Natural killer cell (primary cell): ENCODE results near the gene TCTN3. TPM values are rescaled to one million over a fixed set of nuclear protein-coding genes. Genes with fewer than 3 reads are reported as not detected.

Experiments
- ATAC-seq, 3 donors: fragments of 150-1000 bp in 2 of 3; fragments of 200-7000 bp in 1 of 3; cut with Tn5 transposase; 1 replicate in 1 of 3; 2 replicates in 2 of 3; pipeline ENCODE4 v1.10.0; 2021; ENCODE audit warnings: mild to moderate bottlenecking in 2 of 3, moderate library complexity in 2 of 3
- DNase-seq, 2 donors: peaks; one replicate each; pipeline versions ENCODE4 v3.0.0 to v3.0.0-alpha.2; 2013 to 2021; ENCODE audit warnings: mixed read lengths in 1 of 2
- H3K27ac ChIP-seq: one replicate; pipeline ENCODE4 v1.5.1; 2013; ENCODE audit warnings: mild to moderate bottlenecking, low read length
- H3K27me3 ChIP-seq: one replicate; pipeline ENCODE4 v1.6.1; 2013; ENCODE audit warnings: low read length; ENCODE audit not compliant: control insufficient read depth, insufficient read depth
- H3K36me3 ChIP-seq: one replicate; pipeline ENCODE4 v1.6.1; 2013; ENCODE audit warnings: low read length; ENCODE audit not compliant: control insufficient read depth, insufficient read depth
- H3K4me1 ChIP-seq: one replicate; pipeline ENCODE4 v1.6.1; 2013; ENCODE audit warnings: low read length; ENCODE audit not compliant: control insufficient read depth, insufficient read depth
- H3K4me3 ChIP-seq: one replicate; pipeline ENCODE4 v1.5.1; 2013; ENCODE audit warnings: low read length
- H3K9me3 ChIP-seq: one replicate; pipeline ENCODE4 v1.6.1; 2013; ENCODE audit warnings: low read length; ENCODE audit not compliant: control insufficient read depth, insufficient read depth
- H3K27ac Mint-ChIP-seq, 2 donors: one replicate each; pipeline ENCODE4 v1.8.0; 2022; ENCODE audit warnings: mild to moderate bottlenecking in 2 of 2, mixed read lengths in 2 of 2, moderate library complexity in 1 of 2
- H3K27me3 Mint-ChIP-seq, 2 donors: one replicate each; pipeline ENCODE4 v1.8.0; 2022; ENCODE audit warnings: low read depth in 2 of 2, mixed read lengths in 2 of 2
- H3K36me3 Mint-ChIP-seq: one replicate; pipeline ENCODE4 v1.8.0; 2022; ENCODE audit warnings: mixed read lengths
- H3K4me1 Mint-ChIP-seq, 2 donors: one replicate each; pipeline ENCODE4 v1.8.0; 2022; ENCODE audit warnings: mixed read lengths in 2 of 2
- H3K4me3 Mint-ChIP-seq: one replicate; pipeline ENCODE4 v1.8.0; 2022; ENCODE audit warnings: mild to moderate bottlenecking, moderate library complexity, mixed read lengths
- H3K9me3 Mint-ChIP-seq, 2 donors: one replicate each; pipeline ENCODE4 v1.8.0; 2022; ENCODE audit warnings: mixed read lengths in 2 of 2
- WGBS: methylation state at CpG from one replicate; pipeline ENCODE4 v1.1.7; 2013; ENCODE audit warnings: missing lambda C conversion rate; ENCODE audit not compliant: insufficient coverage; 5-methylcytosine and 5-hydroxymethylcytosine counted together
- intact Hi-C: fragments of 100-400 bp; cut with micrococcal nuclease; formaldehyde crosslinking; loops from one replicate; pipeline ENCODE4 v1.14.2; 2022
- total RNA-seq, 4 donors: library from RNA; stranded (reverse); fragments of 120-200 nt in 1 of 4; gene quantifications; one replicate each; pipeline versions ENCODE4 v1.2.3 to v1.2.4, GENCODE V29; 2013 to 2022
- TF ChIP-seq, protein P1 (sequence below): fragments of 200-600 bp; IDR thresholded peaks from one replicate; pipeline ENCODE4 v1.8.0; 2022; ENCODE audit warnings: antibody characterized with exemption

TCTN3 gene
- total RNA-seq, 3 donors from 2014 or later (not counting 1 experiment from before 2014, with no cell fraction given) = 15.3 to 20.6 (median 15.8) TPM

DNA sequence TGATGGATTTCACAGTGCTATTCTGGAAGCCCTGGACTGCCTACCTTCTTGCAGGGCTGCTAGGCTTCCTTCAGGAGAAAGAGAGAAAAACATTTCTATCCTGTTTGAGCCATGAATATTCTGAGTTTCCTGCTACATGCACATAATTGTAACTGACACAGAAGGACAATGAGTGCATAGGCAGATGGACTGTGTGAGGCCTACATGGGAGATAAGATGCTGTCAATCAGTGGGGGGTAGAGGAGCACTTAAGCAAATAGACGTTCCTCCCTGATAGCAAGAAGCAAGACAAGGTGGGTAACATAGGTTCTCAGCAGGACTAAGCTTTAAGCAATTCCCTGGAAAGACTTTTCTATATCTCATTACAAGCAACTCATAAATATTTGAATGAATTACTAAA is 48.8 kb downstream of the TCTN3 start:
- no peaks in the 10 kb centered on the region for H3K9me3 ChIP-seq
- peak overlapping the region in 1 of 2 donors; percentile 19 for H3K27ac Mint-ChIP-seq
- WGBS = 88% methylated on average over 1 of the region's 1 CpG
- TF ChIP-seq, protein P1, sequence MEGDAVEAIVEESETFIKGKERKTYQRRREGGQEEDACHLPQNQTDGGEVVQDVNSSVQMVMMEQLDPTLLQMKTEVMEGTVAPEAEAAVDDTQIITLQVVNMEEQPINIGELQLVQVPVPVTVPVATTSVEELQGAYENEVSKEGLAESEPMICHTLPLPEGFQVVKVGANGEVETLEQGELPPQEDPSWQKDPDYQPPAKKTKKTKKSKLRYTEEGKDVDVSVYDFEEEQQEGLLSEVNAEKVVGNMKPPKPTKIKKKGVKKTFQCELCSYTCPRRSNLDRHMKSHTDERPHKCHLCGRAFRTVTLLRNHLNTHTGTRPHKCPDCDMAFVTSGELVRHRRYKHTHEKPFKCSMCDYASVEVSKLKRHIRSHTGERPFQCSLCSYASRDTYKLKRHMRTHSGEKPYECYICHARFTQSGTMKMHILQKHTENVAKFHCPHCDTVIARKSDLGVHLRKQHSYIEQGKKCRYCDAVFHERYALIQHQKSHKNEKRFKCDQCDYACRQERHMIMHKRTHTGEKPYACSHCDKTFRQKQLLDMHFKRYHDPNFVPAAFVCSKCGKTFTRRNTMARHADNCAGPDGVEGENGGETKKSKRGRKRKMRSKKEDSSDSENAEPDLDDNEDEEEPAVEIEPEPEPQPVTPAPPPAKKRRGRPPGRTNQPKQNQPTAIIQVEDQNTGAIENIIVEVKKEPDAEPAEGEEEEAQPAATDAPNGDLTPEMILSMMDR = no peak
- DNase-seq (no peak), ATAC-seq (no peak)
- no peaks in the 10 kb centered on the region for H3K4me1 ChIP-seq
- no peaks in the 10 kb centered on the region for H3K27me3 Mint-ChIP-seq
- H3K4me1 Mint-ChIP-seq = peaks cover 0 to 6% of the 10 kb centered on the region in 2 donors
- H3K36me3 Mint-ChIP-seq = peaks cover 10% of the 10 kb centered on the region
- H3K27ac ChIP-seq = no peak overlapping the region
- H3K27me3 ChIP-seq = no peaks in the 10 kb centered on the region
- peaks cover 46% of the 10 kb centered on the region for H3K36me3 ChIP-seq
- H3K9me3 Mint-ChIP-seq = peaks cover 0 to 2% of the 10 kb centered on the region in 2 donors
- no peak overlapping the region for H3K4me3 ChIP-seq
- H3K4me3 Mint-ChIP-seq = no peak overlapping the region
- intact Hi-C loops = no loop called here

DNA sequence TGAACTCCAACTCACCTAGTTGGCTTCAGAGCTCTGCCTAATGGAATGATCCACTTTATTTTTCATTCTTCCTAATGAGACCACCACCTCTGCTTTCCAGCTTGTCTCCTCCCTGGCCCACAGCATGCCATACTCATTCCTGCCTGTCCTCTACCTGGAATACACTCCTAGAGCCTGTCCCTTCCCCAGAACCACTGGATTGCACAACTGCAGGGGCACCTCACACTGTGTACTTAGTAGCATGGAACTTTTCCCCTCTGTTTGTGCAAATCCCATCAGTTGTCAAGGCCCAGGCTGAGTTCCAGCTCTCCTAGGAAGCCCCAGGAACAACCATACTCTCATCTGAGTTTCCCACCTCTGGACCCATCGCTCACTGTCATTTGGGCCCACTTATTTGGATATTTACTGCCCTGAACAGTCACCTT is 52.8 kb downstream of the TCTN3 start:
- ATAC-seq = no peak
- intact Hi-C loops = no loop called here
- Histone ChIP-seq H3K4me3 (no peak overlapping the region), H3K9me3 (no peaks in the 10 kb centered on the region), H3K27me3 (no peaks in the 10 kb centered on the region), H3K36me3 (peaks cover 41% of the 10 kb centered on the region), H3K27ac (no peak overlapping the region), H3K4me1 (no peaks in the 10 kb centered on the region)
- H3K4me3 Mint-ChIP-seq = no peak overlapping the region
- TF ChIP-seq, protein P1 = no peak
- H3K4me1 Mint-ChIP-seq = peaks cover 0 to 6% of the 10 kb centered on the region in 2 donors
- H3K9me3 Mint-ChIP-seq = peaks cover 0 to 2% of the 10 kb centered on the region in 2 donors
- H3K27ac Mint-ChIP-seq = no peak overlapping the region
- peaks cover 14% of the 10 kb centered on the region for H3K36me3 Mint-ChIP-seq
- WGBS = 100% methylated on average over 1 of the region's 1 CpG
- no peaks in the 10 kb centered on the region for H3K27me3 Mint-ChIP-seq
- DNase-seq = no peak

DNA sequence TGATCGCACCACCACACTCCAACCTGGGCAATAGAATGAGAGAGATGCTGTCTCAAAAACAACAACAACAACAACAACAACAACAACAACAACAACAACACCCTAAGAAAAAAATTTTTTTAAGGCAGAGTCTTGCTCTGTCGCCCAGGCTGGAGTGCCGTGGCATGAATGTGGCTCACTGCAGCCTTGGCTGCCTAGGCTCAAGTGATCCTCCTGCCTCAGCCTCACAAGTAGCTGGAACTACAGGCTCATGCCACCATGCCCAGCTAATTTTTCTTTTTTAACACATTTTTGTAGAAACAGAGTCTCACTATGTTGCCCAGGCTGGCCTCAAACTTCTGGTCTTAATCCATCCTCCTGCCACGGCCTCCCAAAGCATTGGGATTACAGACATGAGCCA is 55.8 kb downstream of the TCTN3 start:
- 99% methylated on average over 3 of the region's 4 CpGs for WGBS
- Histone ChIP-seq H3K9me3 (no peaks in the 10 kb centered on the region), H3K27ac (no peak overlapping the region), H3K27me3 (no peaks in the 10 kb centered on the region), H3K4me1 (no peaks in the 10 kb centered on the region), H3K36me3 (peaks cover 60% of the 10 kb centered on the region), H3K4me3 (no peak overlapping the region)
- Mint-ChIP-seq H3K9me3 (peaks cover 0 to 2% of the 10 kb centered on the region in 2 donors), H3K4me1 (no peaks in the 10 kb centered on the region), H3K27ac (no peak overlapping the region), H3K36me3 (peaks cover 35% of the 10 kb centered on the region), H3K27me3 (no peaks in the 10 kb centered on the region), H3K4me3 (no peak overlapping the region)
- intact Hi-C loops = no loop called here
- DNase-seq (no peak), ATAC-seq (no peak)
- TF ChIP-seq, protein P1 = no peak

DNA sequence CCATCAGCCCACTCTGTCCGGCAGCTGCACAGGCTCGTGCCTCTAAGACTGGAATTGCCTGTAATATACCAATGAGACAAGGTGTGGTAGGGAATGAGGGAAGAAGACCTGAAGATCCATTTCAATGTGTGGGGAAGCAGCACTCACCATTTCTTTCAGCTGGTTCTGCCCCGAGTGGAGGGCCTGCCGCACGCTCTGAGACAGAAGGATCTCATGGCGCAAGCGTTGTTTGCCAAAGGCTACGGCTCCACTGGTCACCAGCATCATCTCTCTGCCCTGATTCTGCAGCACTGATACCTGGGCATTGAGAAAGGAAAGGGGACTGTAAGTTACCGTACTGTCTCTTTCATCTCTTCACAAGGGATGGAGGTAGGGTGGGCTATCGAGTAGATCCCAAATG is 56.6 kb downstream of the TCTN3 start:
- intact Hi-C loops = no loop called here

More for the DNA sequence above, 56.6 kb downstream of the TCTN3 start:
- no peaks in the 10 kb centered on the region for H3K4me1 Mint-ChIP-seq
- no peaks in the 10 kb centered on the region for H3K27me3 Mint-ChIP-seq
- H3K27ac ChIP-seq = no peak overlapping the region
- H3K4me3 ChIP-seq = no peak overlapping the region
- peaks cover 59% of the 10 kb centered on the region for H3K36me3 ChIP-seq
- no peak overlapping the region for H3K27ac Mint-ChIP-seq
- H3K4me3 Mint-ChIP-seq = no peak overlapping the region
- H3K4me1 ChIP-seq = no peaks in the 10 kb centered on the region
- TF ChIP-seq, protein P1 = no peak
- no peaks in the 10 kb centered on the region for H3K27me3 ChIP-seq
- WGBS = 96% methylated on average over 10 of the region's 10 CpGs
- DNase-seq (no peak), ATAC-seq (no peak)
- H3K9me3 Mint-ChIP-seq = no peaks in the 10 kb centered on the region
- peaks cover 43% of the 10 kb centered on the region for H3K36me3 Mint-ChIP-seq
- H3K9me3 ChIP-seq = no peaks in the 10 kb centered on the region
